ENCODE results near the gene ALDH3B1. TPM values are rescaled to one million over a fixed set of nuclear protein-coding genes. Genes with fewer than 3 reads are reported as not detected.

ALDH3B1 gene
- total and polyA plus RNA-seq, 9 of the 15 experiments (the other 6 are each of a cell fraction or from before 2014, with no cell fraction given): 0.01 to 0.35 (median 0.07) TPM; not detected in 2

GRCh38 chr11:68030318-68031143 lies 20.4 kb downstream of the ALDH3B1 start, which contains the start of gene NDUFS8 (continued):
- no peak for TF ChIP-seq NFE2L1 (tag; IDR thresholded peaks at IDR 0.05; ENCODE audit: borderline replicate concordance, low read depth)

GRCh38 chr11:68031144-68031464 lies 21.0 kb downstream of the ALDH3B1 start:
- H3K9me1 ChIP-seq (ENCODE audit: control insufficient read depth, insufficient read depth, low read length): no peaks in the 10 kb centered on the region
- FAIRE-seq (peak; percentile 82), DNase-seq (ENCODE audit: extremely low read depth in 1 of 4, low spot score in 3 of 4) (peak in 1 of 4 experiments; percentile 55), ATAC-seq (peak; percentile 22)
- H4K20me1 ChIP-seq (replicated peaks; ENCODE audit: control insufficient read depth, insufficient read depth, low read length): no peaks in the 10 kb centered on the region
- H3K9me3 ChIP-seq (replicated peaks; ENCODE audit: control insufficient read depth, insufficient read depth, low read depth, low read length): no peaks in the 10 kb centered on the region
- BruUV-seq (replicated peaks): no TSS peak
- H3K27me3 ChIP-seq (ENCODE audit: control insufficient read depth in 2 of 2, insufficient read depth in 2 of 2, low read length in 2 of 2): no peaks in the 10 kb centered on the region
- peak overlapping the region; percentile 98 to 99 for H3K9ac ChIP-seq (ENCODE audit: insufficient read depth in 1 of 2, low read depth in 2 of 2, low read length in 2 of 2)
- H3K4me1 ChIP-seq (replicated peaks in 1 of 2; ENCODE audit: control insufficient read depth in 2 of 2, insufficient read depth in 2 of 2, low read length in 2 of 2): peaks cover 14 to 61% of the 10 kb centered on the region in 2 experiments; a peak in 4 of 5 replicates
- 3% methylated on average over 10 of the region's 10 CpGs for WGBS (ENCODE audit: insufficient coverage, low coverage, missing lambda C conversion rate)
- POLR2A ChIA-PET: interaction anchor here (0.9 to 2.3 kb wide), 3 partner anchors 9 to 11 kb away, joined by 3 to 10 read pairs (median 8); no protein-coding TSS in a partner anchor
- intact Hi-C loops (cut with micrococcal nuclease): no loop called here
- in situ Hi-C loops (cut with MboI): no loop called here
- peak overlapping the region; percentile 71 for H3K4me3 ChIP-seq
- peak overlapping the region; percentile 95 for H3K4me2 ChIP-seq (ENCODE audit: insufficient read depth, low read length)
- peaks cover 33% of the 10 kb centered on the region; the same call in 2 of the 3 replicates for H3K36me3 ChIP-seq (ENCODE audit: control insufficient read depth, insufficient read depth, low read length)
- peak overlapping the region; percentile 92 for H2AFZ ChIP-seq (ENCODE audit: low read depth, low read length)
- no peak for TF ChIP-seq BACH1 (tag; IDR thresholded peaks at IDR 0.05)
- TF ChIP-seq ETS1 (conservative IDR thresholded peaks at IDR 0.05; ENCODE audit: control insufficient read depth, low read depth, low read length): 0 out of 2 replicates have a peak, but pooled peaks have one; percentile 7
- 0 out of 2 replicates have a peak, but pooled peaks have one; percentile 10 for TF ChIP-seq NKRF (IDR thresholded peaks at IDR 0.05; ENCODE audit: borderline replicate concordance)
- no peak for TF ChIP-seq CHD4 (IDR thresholded peaks at IDR 0.05; ENCODE audit: insufficient read depth, insufficient replicate concordance, low read depth, low read length, poor library complexity, severe bottlenecking)
- 0 out of 2 replicates have a peak, but pooled peaks have one; percentile 11 for TF ChIP-seq ELF1 (tag; IDR thresholded peaks at IDR 0.05)
- TF ChIP-seq ZNF384 (IDR thresholded peaks at IDR 0.05; ENCODE audit: low read depth, low read length): 0 out of 2 replicates have a peak, but pooled peaks have one; percentile 15
- 0 out of 2 replicates have a peak, but pooled peaks have one; percentile 24 for TF ChIP-seq ZFX (CRISPR knock-in tag; IDR thresholded peaks at IDR 0.05)
- TF ChIP-seq NR2C2 (CRISPR knock-in tag; IDR thresholded peaks at IDR 0.05): no peak
- TF ChIP-seq NR2C2 (tag; IDR thresholded peaks at IDR 0.05): peak; percentile 46; the same call in 1 of the 2 replicates
- no peak for TF ChIP-seq NUFIP1 (IDR thresholded peaks at IDR 0.05; ENCODE audit: partially characterized antibody)
- peak; percentile 1; the same call in 1 of the 2 replicates for TF ChIP-seq ESRRA (IDR thresholded peaks at IDR 0.05; ENCODE audit: borderline replicate concordance, low read depth)
- TF ChIP-seq ZNF197 (CRISPR knock-in tag; IDR thresholded peaks at IDR 0.05; ENCODE audit: low read depth): 0 out of 2 replicates have a peak, but pooled peaks have one; percentile 1
- H3K79me2 ChIP-seq (ENCODE audit: control insufficient read depth, insufficient read depth, low read length): peaks cover 25% of the 10 kb centered on the region
- H3K27ac ChIP-seq (ENCODE audit: extremely low read depth, low read depth, low read length): peak overlapping the region; percentile 88
- CTCF ChIA-PET (ENCODE audit: low intra/inter-chr PET ratio): interaction anchor here (0.6 kb wide), 1 partner anchor 75 kb away, joined by 4 read pairs; no protein-coding TSS in a partner anchor

Data from K562 (cell line).